Neuronal stem cell (in vitro differentiated cells): ENCODE results near the gene STXBP5.

Source experiments
- DNase-seq: peaks from one replicate; pipeline ENCODE4 v3.0.0-alpha.2; 2013; ENCODE audit warnings: low spot score
- H2AFZ ChIP-seq: one replicate; pipeline ENCODE4 v1.6.1; 2013; ENCODE audit warnings: mild to moderate bottlenecking, low read length, inconsistent platforms
- H2AK5ac ChIP-seq: 2 replicates; pipeline ENCODE4 v1.6.1; 2013; ENCODE audit warnings: low read depth, mild to moderate bottlenecking, inconsistent platforms, low read length, moderate library complexity, mixed read lengths
- H2BK120ac ChIP-seq: 2 replicates; pipeline ENCODE4 v1.6.1; 2013; ENCODE audit warnings: low read depth, mild to moderate bottlenecking, inconsistent platforms, low read length, moderate library complexity, mixed read lengths
- H2BK12ac ChIP-seq: one replicate; pipeline ENCODE4 v1.6.1; 2013; ENCODE audit warnings: low read length, inconsistent platforms
- H2BK15ac ChIP-seq: 2 replicates; pipeline ENCODE4 v1.6.1; 2013; ENCODE audit warnings: mild to moderate bottlenecking, low read length, inconsistent platforms, mixed read lengths
- H2BK5ac ChIP-seq: one replicate; pipeline ENCODE4 v1.6.1; 2013; ENCODE audit warnings: inconsistent platforms, mild to moderate bottlenecking, low read length, moderate library complexity
- H3K14ac ChIP-seq: one replicate; pipeline ENCODE4 v1.6.1; 2013; ENCODE audit warnings: low read length, inconsistent platforms
- H3K18ac ChIP-seq: 2 replicates; pipeline ENCODE4 v1.6.1; 2013; ENCODE audit warnings: low read length, inconsistent platforms
- H3K23ac ChIP-seq: 2 replicates; pipeline ENCODE4 v1.6.1; 2013; ENCODE audit warnings: low read depth, mild to moderate bottlenecking, mixed read lengths, low read length, inconsistent platforms; ENCODE audit not compliant: poor library complexity
- H3K27ac ChIP-seq: replicated peaks from 3 replicates; pipeline ENCODE4 v1.5.1; 2013; ENCODE audit warnings: low read length, inconsistent platforms
- H3K27me3 ChIP-seq, 3 experiments: 2 replicates each; pipeline ENCODE4 v1.6.1; 2013; ENCODE audit warnings: low read length in 3 of 3, mild to moderate bottlenecking in 2 of 3, inconsistent platforms in 1 of 3, low read depth in 1 of 3, mixed read lengths in 1 of 3, moderate library complexity in 1 of 3; ENCODE audit not compliant: control insufficient read depth in 3 of 3, insufficient read depth in 3 of 3
- H3K36me3 ChIP-seq, 2 donors: replicated peaks in 1 of 2; 2 replicates each; pipeline ENCODE4 v1.6.1; 2013; ENCODE audit warnings: low read length in 2 of 2; ENCODE audit not compliant: control insufficient read depth in 2 of 2, insufficient read depth in 2 of 2
- H3K4ac ChIP-seq: 2 replicates; pipeline ENCODE4 v1.6.1; 2013; ENCODE audit warnings: inconsistent platforms, mild to moderate bottlenecking, low read length, moderate library complexity
- H3K4me1 ChIP-seq, 2 donors: 1 replicate in 1 of 2; 2 replicates in 1 of 2; pipeline ENCODE4 v1.6.1; 2013; ENCODE audit warnings: low read length in 2 of 2, low read depth in 1 of 2; ENCODE audit not compliant: control insufficient read depth in 2 of 2, insufficient read depth in 1 of 2
- H3K4me2 ChIP-seq: one replicate; pipeline ENCODE4 v1.6.1; 2013; ENCODE audit warnings: mild to moderate bottlenecking, low read length, inconsistent platforms; ENCODE audit not compliant: insufficient read depth, poor library complexity, severe bottlenecking
- H3K4me3 ChIP-seq, 2 donors: 2 replicates each; pipeline ENCODE4 v1.5.1; 2013; ENCODE audit warnings: low read length in 2 of 2, mild to moderate bottlenecking in 2 of 2, inconsistent platforms in 1 of 2, moderate library complexity in 1 of 2
- H3K79me1 ChIP-seq: one replicate; pipeline ENCODE4 v1.6.1; 2013; ENCODE audit warnings: low read depth, mild to moderate bottlenecking, inconsistent platforms, low read length, moderate library complexity
- H3K9ac ChIP-seq: one replicate; pipeline ENCODE4 v1.6.1; 2013; ENCODE audit warnings: mild to moderate bottlenecking, low read depth, low read length, inconsistent platforms; ENCODE audit not compliant: poor library complexity
- H3K9me3 ChIP-seq, 2 donors: replicated peaks in 1 of 2; 2 replicates each; pipeline versions ENCODE3 to v1.6.1; 2013; ENCODE audit warnings: low read length in 2 of 2, mild to moderate bottlenecking in 2 of 2, inconsistent platforms in 1 of 2, low read depth in 1 of 2, mixed read lengths in 1 of 2, moderate library complexity in 1 of 2; ENCODE audit not compliant: control insufficient read depth in 2 of 2, insufficient read depth in 1 of 2
- H4K8ac ChIP-seq: one replicate; pipeline ENCODE4 v1.6.1; 2013; ENCODE audit warnings: low read depth, mild to moderate bottlenecking, inconsistent platforms, low read length, moderate library complexity
- H4K91ac ChIP-seq: one replicate; pipeline ENCODE4 v1.6.1; 2013; ENCODE audit warnings: low read length, low read depth, mild to moderate bottlenecking, inconsistent platforms; ENCODE audit not compliant: poor library complexity
- WGBS, 2 donors: extraction: QIAGEN DNeasy Blood & Tissue Kit; methylation state at CpG; one replicate each; pipeline ENCODE4 v1.1.7; 2013; ENCODE audit warnings: missing lambda C conversion rate in 2 of 2, mixed read lengths in 1 of 2; ENCODE audit not compliant: insufficient read length in 2 of 2, insufficient replicate concordance in 1 of 2; ENCODE audit errors: extremely low coverage in 2 of 2; 5-methylcytosine and 5-hydroxymethylcytosine counted together

The STXBP5 gene

DNA sequence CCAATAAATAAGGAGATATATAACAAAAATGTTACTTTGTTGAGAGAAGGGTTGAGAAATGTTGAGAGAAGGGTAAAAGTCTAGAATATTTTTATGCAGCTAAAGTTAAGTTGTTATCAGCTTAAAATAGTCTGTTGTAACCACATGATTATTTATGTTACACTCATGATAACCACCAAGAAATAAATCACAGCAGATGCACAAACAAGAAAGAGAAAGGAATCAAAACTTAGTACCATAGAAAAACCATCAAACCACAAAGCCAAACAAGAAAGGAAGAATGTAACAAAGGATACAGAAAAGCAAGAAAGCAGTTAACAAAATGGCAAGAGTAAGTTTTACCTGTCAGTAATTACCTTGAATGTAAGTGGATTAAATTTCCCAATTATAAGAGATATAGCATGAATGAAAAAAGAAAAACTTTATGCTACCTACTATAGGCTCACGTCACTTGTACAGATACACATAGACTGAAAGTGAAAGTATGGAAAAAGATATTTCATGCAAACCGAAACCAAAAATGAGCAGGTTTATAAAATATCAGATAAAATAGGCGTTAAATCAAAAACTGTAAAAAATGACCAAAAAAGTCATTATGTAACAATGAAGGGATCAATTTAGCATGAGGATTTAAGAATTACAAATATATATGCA lies 93.6 kb downstream of the STXBP5 start:
- Histone ChIP-seq H3K27me3 (no peaks in the 10 kb centered on the region), H4K91ac (no peak overlapping the region), H2AFZ (no peak overlapping the region), H3K4me2 (no peak overlapping the region), H3K4me1 (no peaks in the 10 kb centered on the region), H3K9me3 (peaks cover 11 to 28% of the 10 kb centered on the region in 2 donors), H3K18ac (no peak overlapping the region), H2BK120ac (no peak overlapping the region), H2BK15ac (no peak overlapping the region), H2BK12ac (no peak overlapping the region), H3K79me1 (no peaks in the 10 kb centered on the region), H4K8ac (no peak overlapping the region), H2BK5ac (no peak overlapping the region), H3K4ac (no peak overlapping the region), H3K9ac (no peak overlapping the region), H3K23ac (no peak overlapping the region), H3K36me3 (peaks cover 0 to 12% of the 10 kb centered on the region in 2 donors), H2AK5ac (no peak overlapping the region), H3K27ac (no peak overlapping the region), H3K4me3 (no peak overlapping the region), H3K14ac (no peak overlapping the region)
- WGBS, 2 donors, result no CpG with 5 or more reads among the region's 3 CpGs
- DNase-seq, result no peak

DNA sequence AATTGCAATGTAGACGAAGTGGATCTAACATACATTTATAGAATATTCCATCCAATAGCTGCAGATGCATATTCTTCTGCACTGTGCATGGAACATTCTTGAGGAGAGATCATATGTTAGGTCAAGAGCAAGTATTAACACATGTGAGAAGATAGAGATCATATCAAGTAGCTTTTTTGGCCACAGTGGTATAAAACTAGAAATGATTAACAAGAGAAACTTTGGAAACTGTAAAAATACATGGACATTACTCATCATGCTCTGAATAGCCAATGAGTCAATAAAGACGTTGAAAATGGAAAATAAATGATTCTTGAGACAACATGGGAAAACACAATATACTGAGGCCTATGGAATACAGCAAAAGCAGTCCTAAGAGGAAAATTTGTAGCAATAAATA lies 94.2 kb downstream of the STXBP5 start:
- Histone ChIP-seq H2AK5ac (no peak overlapping the region), H4K8ac (no peak overlapping the region), H3K4ac (no peak overlapping the region), H2AFZ (no peak overlapping the region), H3K4me1 (no peaks in the 10 kb centered on the region), H3K9me3 (peaks cover 11 to 28% of the 10 kb centered on the region in 2 donors), H3K18ac (no peak overlapping the region), H3K4me2 (no peak overlapping the region), H3K27ac (no peak overlapping the region), H3K9ac (no peak overlapping the region), H3K27me3 (no peaks in the 10 kb centered on the region), H2BK12ac (no peak overlapping the region), H3K14ac (no peak overlapping the region), H3K36me3 (peaks cover 0 to 14% of the 10 kb centered on the region in 2 donors), H4K91ac (no peak overlapping the region), H3K23ac (no peak overlapping the region), H3K79me1 (no peaks in the 10 kb centered on the region), H2BK15ac (no peak overlapping the region), H3K4me3 (no peak overlapping the region), H2BK120ac (no peak overlapping the region), H2BK5ac (no peak overlapping the region)
- no CpG with 5 or more reads among the region's 2 CpGs for WGBS, 2 donors
- no peak for DNase-seq

DNA sequence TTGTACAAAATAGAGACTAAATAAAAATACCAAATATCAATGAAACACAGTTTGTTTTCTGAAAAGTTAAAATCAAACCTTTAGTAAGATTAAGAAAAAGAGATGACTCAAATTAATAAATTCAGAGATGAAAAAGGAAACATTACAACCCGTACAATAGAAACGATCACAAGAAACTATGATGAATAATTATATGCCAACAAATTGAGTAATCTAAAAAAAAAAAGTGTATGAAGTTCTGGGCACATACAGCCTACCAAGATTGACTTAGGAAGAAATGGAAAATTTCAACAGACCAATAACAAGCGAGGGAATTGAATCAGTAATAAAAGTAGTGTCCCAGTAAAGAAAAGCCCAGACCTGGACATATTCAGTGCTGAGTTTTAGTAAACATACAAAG lies 94.8 kb downstream of the STXBP5 start:
- Histone ChIP-seq H3K4me2 (no peak overlapping the region), H2BK120ac (no peak overlapping the region), H4K91ac (no peak overlapping the region), H3K14ac (no peak overlapping the region), H2BK15ac (no peak overlapping the region), H3K27me3 (no peaks in the 10 kb centered on the region), H2BK5ac (no peak overlapping the region), H3K27ac (no peak overlapping the region), H3K4me1 (no peaks in the 10 kb centered on the region), H3K4me3 (no peak overlapping the region), H4K8ac (no peak overlapping the region), H2AFZ (no peak overlapping the region), H2AK5ac (no peak overlapping the region), H3K23ac (no peak overlapping the region), H3K9ac (no peak overlapping the region), H3K4ac (no peak overlapping the region), H2BK12ac (no peak overlapping the region), H3K9me3 (peaks cover 12 to 34% of the 10 kb centered on the region in 2 donors), H3K79me1 (no peaks in the 10 kb centered on the region), H3K36me3 (peaks cover 0 to 16% of the 10 kb centered on the region in 2 donors), H3K18ac (no peak overlapping the region)
- DNase-seq, result no peak
- WGBS, 2 donors, result no CpG with 5 or more reads among the region's 3 CpGs

DNA sequence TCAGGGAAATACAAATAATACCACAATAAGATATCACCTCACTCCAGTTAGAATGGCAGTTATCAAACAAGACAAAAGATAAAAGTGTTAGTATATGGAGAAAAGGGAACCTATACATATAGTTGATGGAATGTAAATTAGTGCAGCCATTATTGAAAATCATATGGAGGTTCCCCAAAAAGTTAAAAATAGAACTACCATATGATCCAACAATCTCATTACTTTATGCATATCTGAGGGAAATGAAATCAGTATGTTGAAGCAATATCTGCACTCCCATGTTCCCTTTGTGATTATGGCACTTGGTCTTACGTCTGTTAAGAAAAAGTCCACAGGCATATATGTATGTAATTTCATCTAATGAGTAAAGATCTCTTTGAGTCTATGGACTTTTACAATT lies 96.9 kb downstream of the STXBP5 start:
- H2AFZ ChIP-seq, result no peak overlapping the region
- H2BK5ac ChIP-seq, result no peak overlapping the region
- no peak overlapping the region for H3K4ac ChIP-seq
- no peaks in the 10 kb centered on the region for H3K4me1 ChIP-seq
- H2AK5ac ChIP-seq, result no peak overlapping the region
- no peak overlapping the region for H3K4me3 ChIP-seq
- H3K9me3 ChIP-seq, result peaks cover 6 to 43% of the 10 kb centered on the region in 2 donors
- no peak overlapping the region for H3K14ac ChIP-seq
- DNase-seq, result no peak
- no peak overlapping the region for H4K91ac ChIP-seq
- no peak overlapping the region for H4K8ac ChIP-seq
- H2BK120ac ChIP-seq, result no peak overlapping the region
- no CpG with 5 or more reads among the region's 1 CpG for WGBS, 2 donors
- no peak overlapping the region for H2BK15ac ChIP-seq
- no peak overlapping the region for H3K4me2 ChIP-seq
- H2BK12ac ChIP-seq, result no peak overlapping the region
- H3K9ac ChIP-seq, result no peak overlapping the region
- H3K36me3 ChIP-seq, result peaks cover 4 to 11% of the 10 kb centered on the region in 2 donors
- H3K27me3 ChIP-seq, result no peaks in the 10 kb centered on the region
- H3K79me1 ChIP-seq, result no peaks in the 10 kb centered on the region
- no peak overlapping the region for H3K27ac ChIP-seq
- H3K23ac ChIP-seq, result no peak overlapping the region
- no peak overlapping the region for H3K18ac ChIP-seq
